Measurements from ENCODE around the gene OVCH1.

OVCH1 gene

DNA sequence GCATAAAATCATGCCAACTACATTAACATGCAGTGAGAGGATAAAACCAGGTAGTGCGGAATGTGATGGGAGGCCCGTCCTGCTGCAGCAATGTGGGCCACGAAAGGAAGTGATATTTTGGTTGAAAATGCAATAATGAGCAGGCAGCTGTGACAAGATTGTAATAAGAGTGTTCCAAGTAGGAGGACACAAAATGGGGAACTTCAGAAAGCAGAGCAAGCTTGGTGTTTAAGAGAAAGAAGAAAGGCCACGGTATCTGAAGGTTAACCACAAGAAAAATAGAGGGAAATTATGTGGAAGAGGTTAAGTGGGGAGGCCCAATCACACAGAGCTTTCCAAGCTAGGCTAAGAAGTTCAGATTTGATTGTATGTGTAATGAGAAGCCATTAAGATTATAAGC, 34.3 kb downstream of the OVCH1 start:
- TF ChIP-seq EZH2 (IDR thresholded peaks at IDR 0.05) (no peak), FOXP2 (optimal IDR thresholded peaks at IDR 0.05; ENCODE audit: control extremely low read depth, extremely low read length, insufficient read depth) (no peak), POLR2AphosphoS5 (IDR thresholded peaks at IDR 0.05; ENCODE audit: borderline replicate concordance, low read depth, low read length) (no peak)
- DNase-seq (ENCODE audit: low read depth, low spot score), result no peak
- no peak overlapping the region for H3K4me3 ChIP-seq
- H3K9me3 ChIP-seq (ENCODE audit: low read depth, low read length), result no peaks in the 10 kb centered on the region
- no peak overlapping the region for H3K9ac ChIP-seq (ENCODE audit: insufficient read length)
- no peak overlapping the region for H3K27ac ChIP-seq
- H3K36me3 ChIP-seq (ENCODE audit: insufficient read depth, low read length), result no peaks in the 10 kb centered on the region

DNA sequence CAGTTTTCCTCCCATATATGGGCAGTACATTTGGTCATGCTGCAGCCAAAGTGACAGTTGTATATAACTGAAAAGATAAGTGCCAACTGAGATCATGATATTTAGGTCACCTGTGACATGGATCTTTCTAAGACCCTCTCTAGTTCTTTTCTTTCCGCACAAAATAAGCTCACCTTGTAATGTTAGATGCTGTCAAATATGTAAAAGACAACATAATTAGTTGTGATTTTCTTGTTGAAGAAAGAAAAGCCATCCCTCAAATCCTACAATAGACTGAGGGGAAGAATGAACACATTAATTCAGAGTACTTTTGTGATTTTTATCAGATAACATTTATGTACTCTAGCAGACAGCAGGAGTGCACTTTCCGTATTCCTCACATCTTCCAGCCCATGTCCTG, 37.4 kb downstream of the OVCH1 start:
- Histone ChIP-seq H3K4me3 (no peak overlapping the region), H3K9ac (ENCODE audit: insufficient read length) (no peak overlapping the region), H3K36me3 (ENCODE audit: insufficient read depth, low read length) (no peaks in the 10 kb centered on the region), H3K9me3 (ENCODE audit: low read depth, low read length) (no peaks in the 10 kb centered on the region), H3K27ac (no peak overlapping the region)
- DNase-seq (ENCODE audit: low read depth, low spot score), result no peak
- TF ChIP-seq POLR2AphosphoS5 (IDR thresholded peaks at IDR 0.05; ENCODE audit: borderline replicate concordance, low read depth, low read length) (no peak), FOXP2 (optimal IDR thresholded peaks at IDR 0.05; ENCODE audit: control extremely low read depth, extremely low read length, insufficient read depth) (no peak), EZH2 (IDR thresholded peaks at IDR 0.05) (no peak)

DNA sequence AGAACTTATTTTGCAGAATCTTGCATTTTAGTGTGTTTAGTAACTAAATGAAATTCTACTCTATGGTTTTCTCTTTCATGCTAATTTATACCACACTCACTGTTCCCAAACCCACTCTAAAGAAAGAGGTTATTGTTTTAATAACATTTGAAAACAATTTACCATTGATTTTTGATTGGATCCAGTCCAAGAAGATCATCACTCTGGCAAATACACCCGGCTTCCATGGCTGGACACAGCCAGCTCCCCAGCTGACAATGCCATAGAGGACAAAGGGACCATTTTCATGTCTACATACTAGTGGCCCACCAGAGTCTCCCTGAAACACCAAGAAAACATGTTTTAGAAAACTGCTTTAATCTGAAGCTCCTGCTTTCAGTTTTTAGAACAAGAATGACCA, 42.4 kb downstream of the OVCH1 start:
- H3K36me3 ChIP-seq (ENCODE audit: insufficient read depth, low read length), result no peaks in the 10 kb centered on the region
- no peaks in the 10 kb centered on the region for H3K9me3 ChIP-seq (ENCODE audit: low read depth, low read length)
- H3K9ac ChIP-seq (ENCODE audit: insufficient read length), result no peak overlapping the region
- no peak for TF ChIP-seq EZH2 (IDR thresholded peaks at IDR 0.05)
- no peak for TF ChIP-seq FOXP2 (optimal IDR thresholded peaks at IDR 0.05; ENCODE audit: control extremely low read depth, extremely low read length, insufficient read depth)
- TF ChIP-seq POLR2AphosphoS5 (IDR thresholded peaks at IDR 0.05; ENCODE audit: borderline replicate concordance, low read depth, low read length), result no peak
- no peak for DNase-seq (ENCODE audit: low read depth, low spot score)
- no peak overlapping the region for H3K27ac ChIP-seq
- no peak overlapping the region for H3K4me3 ChIP-seq

DNA sequence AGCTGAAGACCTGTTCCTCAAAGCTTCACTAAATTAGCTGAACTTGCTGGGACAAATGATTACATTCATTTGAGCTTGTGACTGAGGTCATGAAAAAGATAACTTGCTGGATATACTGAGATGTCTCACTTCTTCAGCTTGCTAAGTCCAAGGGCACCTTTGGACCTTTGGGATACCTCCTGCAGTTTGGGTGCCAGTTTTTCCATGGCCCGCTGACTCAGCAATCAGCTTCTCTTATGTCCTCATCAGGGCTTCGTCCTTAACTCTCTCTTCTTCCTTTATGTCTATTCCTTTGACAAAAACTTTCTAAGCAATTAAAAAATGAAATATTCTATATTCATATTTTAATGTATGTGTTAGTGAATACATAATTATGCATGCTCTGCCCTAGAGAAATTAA, 45.6 kb downstream of the OVCH1 start:
- TF ChIP-seq FOXP2 (optimal IDR thresholded peaks at IDR 0.05; ENCODE audit: control extremely low read depth, extremely low read length, insufficient read depth) (no peak), POLR2AphosphoS5 (IDR thresholded peaks at IDR 0.05; ENCODE audit: borderline replicate concordance, low read depth, low read length) (no peak), EZH2 (IDR thresholded peaks at IDR 0.05) (no peak)
- no peak overlapping the region for H3K9ac ChIP-seq (ENCODE audit: insufficient read length)

DNA sequence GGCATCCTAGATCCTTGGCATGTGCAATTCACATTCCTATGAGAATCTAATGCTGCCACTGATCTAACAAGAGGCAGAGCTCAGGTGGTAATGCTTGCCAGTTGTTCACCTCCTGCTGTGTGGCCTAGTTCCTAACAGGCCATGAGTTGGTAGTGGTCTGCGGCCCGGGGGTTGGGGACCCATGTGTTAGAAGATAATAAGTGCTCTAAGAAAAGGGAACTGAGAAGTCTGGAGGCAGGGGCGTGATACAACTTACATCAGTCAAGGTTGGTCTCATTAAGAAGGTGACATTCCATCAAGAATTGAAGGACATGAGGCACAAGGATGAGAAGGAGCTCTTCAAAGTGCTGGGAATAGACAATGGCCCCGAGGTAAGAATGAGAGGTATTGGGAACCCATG, 49.3 kb downstream of the OVCH1 start:
- TF ChIP-seq FOXP2 (optimal IDR thresholded peaks at IDR 0.05; ENCODE audit: control extremely low read depth, extremely low read length, insufficient read depth) (no peak), POLR2AphosphoS5 (IDR thresholded peaks at IDR 0.05; ENCODE audit: borderline replicate concordance, low read depth, low read length) (no peak), EZH2 (IDR thresholded peaks at IDR 0.05) (no peak)

More for the DNA sequence above, 45.6 kb downstream of the OVCH1 start:
- Histone ChIP-seq H3K36me3 (ENCODE audit: insufficient read depth, low read length) (no peaks in the 10 kb centered on the region), H3K9me3 (ENCODE audit: low read depth, low read length) (no peaks in the 10 kb centered on the region), H3K27ac (no peak overlapping the region), H3K4me3 (no peak overlapping the region)
- DNase-seq (ENCODE audit: low read depth, low spot score), result no peak

DNA sequence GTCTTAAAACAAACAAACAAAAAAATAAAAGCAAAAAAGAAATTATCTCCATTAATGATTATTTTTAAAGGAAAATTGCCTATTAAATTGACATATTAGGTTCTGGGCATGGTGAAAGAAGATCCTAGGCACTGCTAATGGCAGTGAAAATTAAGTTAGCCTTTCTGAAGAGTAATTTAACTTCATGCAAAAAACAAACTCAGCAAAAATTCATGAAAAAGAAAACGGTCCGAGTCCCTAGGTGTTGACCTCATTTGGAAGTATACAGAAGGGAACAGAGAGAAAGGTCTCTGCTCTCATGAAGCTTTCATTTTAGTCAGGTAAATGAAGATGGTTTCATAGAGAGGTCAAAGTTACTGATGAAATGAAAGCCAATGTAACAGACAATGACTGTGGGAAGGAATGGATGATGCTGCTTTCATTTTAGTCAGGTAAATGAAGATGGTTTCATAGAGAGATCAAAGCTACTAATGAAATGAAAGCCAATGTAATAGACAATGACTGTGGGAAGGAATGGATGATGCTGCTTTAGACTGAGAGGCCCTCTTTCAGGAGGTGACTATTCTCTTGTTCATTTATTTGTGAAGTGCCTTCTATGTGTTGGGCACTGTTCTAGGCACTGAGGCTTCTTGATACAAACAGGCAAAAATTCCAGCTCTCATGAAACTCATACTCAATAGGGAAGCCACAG, 50.1 kb downstream of the OVCH1 start:
- TF ChIP-seq POLR2AphosphoS5 (IDR thresholded peaks at IDR 0.05; ENCODE audit: borderline replicate concordance, low read depth, low read length), result no peak
- DNase-seq (ENCODE audit: low read depth, low spot score), result no peak

More for the DNA sequence above, 49.3 kb downstream of the OVCH1 start:
- no peak overlapping the region for H3K9ac ChIP-seq (ENCODE audit: insufficient read length)
- H3K36me3 ChIP-seq (ENCODE audit: insufficient read depth, low read length), result no peaks in the 10 kb centered on the region
- no peak overlapping the region for H3K27ac ChIP-seq
- H3K4me3 ChIP-seq, result no peak overlapping the region
- DNase-seq (ENCODE audit: low read depth, low spot score), result no peak
- no peaks in the 10 kb centered on the region for H3K9me3 ChIP-seq (ENCODE audit: low read depth, low read length)

DNA sequence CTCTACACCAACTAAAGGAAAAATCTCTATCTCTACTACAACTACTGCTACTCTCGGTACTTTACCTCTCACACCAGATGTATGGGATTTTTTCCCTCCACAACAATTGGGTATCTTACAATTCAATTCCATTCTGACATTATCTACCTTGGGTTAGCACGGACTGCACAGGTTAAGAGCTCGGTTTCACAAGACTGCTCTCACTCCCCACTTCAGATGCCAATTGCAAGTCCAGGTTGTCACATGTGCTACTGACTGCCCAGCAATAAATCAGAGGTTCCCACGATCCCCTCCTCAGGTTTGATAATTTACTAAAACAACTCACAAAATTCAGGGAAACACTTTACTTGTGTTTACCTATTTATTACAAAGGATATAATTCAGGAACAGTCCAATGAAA, 58.0 kb downstream of the OVCH1 start:
- no peak overlapping the region for H3K9ac ChIP-seq (ENCODE audit: insufficient read length)

More for the DNA sequence above, 50.1 kb downstream of the OVCH1 start:
- Histone ChIP-seq H3K9ac (ENCODE audit: insufficient read length) (no peak overlapping the region), H3K4me3 (no peak overlapping the region), H3K36me3 (ENCODE audit: insufficient read depth, low read length) (no peaks in the 10 kb centered on the region), H3K27ac (no peak overlapping the region), H3K9me3 (ENCODE audit: low read depth, low read length) (no peaks in the 10 kb centered on the region)

DNA sequence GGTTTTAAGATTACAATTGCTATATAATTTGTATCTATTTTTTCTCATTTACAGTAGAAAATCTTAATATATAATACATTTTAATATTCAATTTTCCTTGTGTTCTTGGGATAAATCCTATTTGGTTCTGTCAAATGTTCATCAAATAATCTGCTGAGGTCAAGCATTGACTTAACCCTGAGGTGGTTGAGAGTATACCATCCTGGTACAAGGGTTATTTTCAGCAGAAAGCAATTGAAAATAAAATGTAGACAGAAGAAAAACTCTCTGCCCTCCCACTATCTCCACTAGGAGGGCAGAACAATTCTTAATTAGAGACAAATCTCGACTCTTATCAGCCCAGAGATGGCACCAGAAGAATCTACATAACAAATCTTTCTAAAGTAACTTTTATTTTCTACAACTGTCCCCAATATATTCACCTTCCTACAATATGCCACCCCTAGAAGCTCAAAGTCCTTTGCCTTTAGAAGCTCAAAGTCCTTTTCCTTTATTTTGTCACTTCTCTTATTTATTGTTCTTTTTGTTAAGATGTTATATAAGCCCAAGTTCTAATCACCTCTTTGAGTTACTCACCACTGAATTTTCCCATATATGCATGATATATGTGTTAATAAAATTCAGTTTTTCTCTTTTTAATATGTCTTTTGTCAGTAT, 58.6 kb downstream of the OVCH1 start:
- no peak overlapping the region for H3K9ac ChIP-seq (ENCODE audit: insufficient read length)
- no peak for TF ChIP-seq FOXP2 (optimal IDR thresholded peaks at IDR 0.05; ENCODE audit: control extremely low read depth, extremely low read length, insufficient read depth)
- no peak for TF ChIP-seq EZH2 (IDR thresholded peaks at IDR 0.05)
- TF ChIP-seq POLR2AphosphoS5 (IDR thresholded peaks at IDR 0.05; ENCODE audit: borderline replicate concordance, low read depth, low read length), result no peak
- H3K4me3 ChIP-seq, result no peak overlapping the region
- DNase-seq (ENCODE audit: low read depth, low spot score), result no peak
- H3K27ac ChIP-seq, result no peak overlapping the region
- no peaks in the 10 kb centered on the region for H3K36me3 ChIP-seq (ENCODE audit: insufficient read depth, low read length)
- no peaks in the 10 kb centered on the region for H3K9me3 ChIP-seq (ENCODE audit: low read depth, low read length)

More for the DNA sequence above, 58.0 kb downstream of the OVCH1 start:
- Histone ChIP-seq H3K4me3 (no peak overlapping the region), H3K9me3 (ENCODE audit: low read depth, low read length) (no peaks in the 10 kb centered on the region), H3K36me3 (ENCODE audit: insufficient read depth, low read length) (no peaks in the 10 kb centered on the region), H3K27ac (no peak overlapping the region)
- no peak for DNase-seq (ENCODE audit: low read depth, low spot score)
- TF ChIP-seq EZH2 (IDR thresholded peaks at IDR 0.05) (no peak), POLR2AphosphoS5 (IDR thresholded peaks at IDR 0.05; ENCODE audit: borderline replicate concordance, low read depth, low read length) (no peak), FOXP2 (optimal IDR thresholded peaks at IDR 0.05; ENCODE audit: control extremely low read depth, extremely low read length, insufficient read depth) (no peak)
